ENCODE measurements around the gene TMEM225.

TMEM225 gene

DNA sequence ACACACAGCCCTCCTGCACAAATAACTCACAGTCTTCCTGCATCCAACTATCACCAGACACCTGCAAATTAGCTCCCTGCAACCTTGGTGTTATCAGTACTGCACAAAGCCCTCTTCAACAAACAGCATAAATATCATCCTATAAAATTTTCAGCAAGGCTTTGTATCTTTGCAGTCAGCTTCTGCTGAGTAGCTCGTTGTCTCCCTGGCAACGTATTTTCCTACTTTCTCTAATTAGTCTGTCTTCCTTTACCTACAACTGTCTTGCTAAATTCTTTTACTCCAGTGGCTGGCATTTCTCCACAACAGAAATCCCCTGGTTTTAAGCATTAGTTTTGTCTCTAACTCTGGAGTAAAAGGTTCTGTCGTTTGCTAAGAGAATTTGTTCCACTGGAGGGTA, 20.4 kb upstream of the TMEM225 start:
- Histone ChIP-seq H3K9ac (ENCODE audit: low read depth, low read length, poor library complexity, severe bottlenecking) (no peak overlapping the region), H3K4me3 (ENCODE audit: low read length, poor library complexity, severe bottlenecking) (no peak overlapping the region), H4K20me1 (ENCODE audit: insufficient read depth, low read length, poor library complexity, severe bottlenecking) (no peaks in the 10 kb centered on the region), H3K79me2 (ENCODE audit: insufficient read depth, low read length) (no peaks in the 10 kb centered on the region), H3K4me1 (ENCODE audit: insufficient read depth, low read length, poor library complexity, severe bottlenecking) (no peaks in the 10 kb centered on the region), H3K4me2 (ENCODE audit: low read depth, low read length, poor library complexity, severe bottlenecking) (no peak overlapping the region), H3K36me3 (ENCODE audit: insufficient read depth, low read length) (no peaks in the 10 kb centered on the region), H3K27me3 (ENCODE audit: insufficient read depth, low read length, poor library complexity, severe bottlenecking) (no peaks in the 10 kb centered on the region), H3K9me2 (replicated peaks; ENCODE audit: low read depth, low read length) (no peaks in the 10 kb centered on the region), H3K9me3 (ENCODE audit: insufficient read depth, low read depth, low read length) (no peaks in the 10 kb centered on the region), H2AFZ (ENCODE audit: low read length) (no peak overlapping the region), H3F3A (ENCODE audit: low read depth) (no peaks in the 10 kb centered on the region)
- TF ChIP-seq, protein P1, sequence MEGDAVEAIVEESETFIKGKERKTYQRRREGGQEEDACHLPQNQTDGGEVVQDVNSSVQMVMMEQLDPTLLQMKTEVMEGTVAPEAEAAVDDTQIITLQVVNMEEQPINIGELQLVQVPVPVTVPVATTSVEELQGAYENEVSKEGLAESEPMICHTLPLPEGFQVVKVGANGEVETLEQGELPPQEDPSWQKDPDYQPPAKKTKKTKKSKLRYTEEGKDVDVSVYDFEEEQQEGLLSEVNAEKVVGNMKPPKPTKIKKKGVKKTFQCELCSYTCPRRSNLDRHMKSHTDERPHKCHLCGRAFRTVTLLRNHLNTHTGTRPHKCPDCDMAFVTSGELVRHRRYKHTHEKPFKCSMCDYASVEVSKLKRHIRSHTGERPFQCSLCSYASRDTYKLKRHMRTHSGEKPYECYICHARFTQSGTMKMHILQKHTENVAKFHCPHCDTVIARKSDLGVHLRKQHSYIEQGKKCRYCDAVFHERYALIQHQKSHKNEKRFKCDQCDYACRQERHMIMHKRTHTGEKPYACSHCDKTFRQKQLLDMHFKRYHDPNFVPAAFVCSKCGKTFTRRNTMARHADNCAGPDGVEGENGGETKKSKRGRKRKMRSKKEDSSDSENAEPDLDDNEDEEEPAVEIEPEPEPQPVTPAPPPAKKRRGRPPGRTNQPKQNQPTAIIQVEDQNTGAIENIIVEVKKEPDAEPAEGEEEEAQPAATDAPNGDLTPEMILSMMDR (conservative IDR thresholded peaks at IDR 0.05; ENCODE audit: low read length): no peak
- no peak for TF ChIP-seq EZH2phosphoT487 (IDR thresholded peaks at IDR 0.05; ENCODE audit: borderline replicate concordance)

DNA sequence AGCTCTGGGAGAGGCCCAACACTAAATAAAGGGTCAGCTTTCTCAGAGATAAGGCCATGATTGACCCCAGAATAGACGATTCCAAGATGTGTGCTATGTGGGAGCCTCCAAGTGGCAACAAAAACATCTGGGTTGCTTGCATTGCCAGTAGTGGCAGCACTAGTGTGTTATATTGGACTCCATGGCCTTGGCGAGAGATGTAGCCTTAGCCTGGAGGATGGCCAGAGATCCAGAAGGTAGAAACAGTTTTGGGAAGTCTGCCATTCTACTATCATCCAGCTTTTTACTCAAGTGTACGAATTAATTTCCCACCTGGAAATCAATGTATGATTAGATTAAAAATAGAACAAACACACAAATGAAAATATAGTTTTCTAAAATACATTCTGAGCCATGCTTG, 19.5 kb upstream of the TMEM225 start:
- Histone ChIP-seq H3K4me3 (ENCODE audit: low read length, poor library complexity, severe bottlenecking) (no peak overlapping the region), H3K9ac (ENCODE audit: low read depth, low read length, poor library complexity, severe bottlenecking) (no peak overlapping the region), H3K36me3 (ENCODE audit: insufficient read depth, low read length) (no peaks in the 10 kb centered on the region), H3K79me2 (ENCODE audit: insufficient read depth, low read length) (no peaks in the 10 kb centered on the region), H3K4me2 (ENCODE audit: low read depth, low read length, poor library complexity, severe bottlenecking) (no peak overlapping the region), H4K20me1 (ENCODE audit: insufficient read depth, low read length, poor library complexity, severe bottlenecking) (no peaks in the 10 kb centered on the region), H3K27me3 (ENCODE audit: insufficient read depth, low read length, poor library complexity, severe bottlenecking) (no peaks in the 10 kb centered on the region), H3K9me2 (replicated peaks; ENCODE audit: low read depth, low read length) (no peaks in the 10 kb centered on the region), H2AFZ (ENCODE audit: low read length) (no peak overlapping the region), H3K9me3 (ENCODE audit: insufficient read depth, low read depth, low read length) (no peaks in the 10 kb centered on the region), H3F3A (ENCODE audit: low read depth) (no peaks in the 10 kb centered on the region), H3K4me1 (ENCODE audit: insufficient read depth, low read length, poor library complexity, severe bottlenecking) (no peaks in the 10 kb centered on the region)
- TF ChIP-seq EZH2phosphoT487 (IDR thresholded peaks at IDR 0.05; ENCODE audit: borderline replicate concordance): no peak
- TF ChIP-seq, protein P1 (conservative IDR thresholded peaks at IDR 0.05; ENCODE audit: low read length): no peak

DNA sequence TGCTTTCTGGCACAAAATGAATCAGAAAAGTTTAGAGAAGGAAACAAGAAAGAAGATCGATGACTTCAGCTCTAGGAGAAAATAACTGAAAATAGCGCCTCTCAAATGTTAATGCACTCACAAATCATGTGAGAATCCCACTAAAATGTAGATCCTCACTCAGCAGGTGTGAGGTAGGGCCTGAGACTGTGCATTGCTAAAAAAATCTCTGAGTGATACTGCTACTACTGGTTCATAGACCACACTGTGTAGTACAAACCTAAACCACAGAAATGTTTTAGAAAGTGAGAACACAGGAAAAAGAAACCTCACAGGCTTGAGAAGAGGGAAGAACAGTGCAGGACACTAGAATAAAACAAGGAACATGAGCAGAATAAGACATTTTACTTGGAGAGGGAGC, 18.5 kb upstream of the TMEM225 start:
- TF ChIP-seq, protein P1 (conservative IDR thresholded peaks at IDR 0.05; ENCODE audit: low read length): no peak
- no peak for TF ChIP-seq EZH2phosphoT487 (IDR thresholded peaks at IDR 0.05; ENCODE audit: borderline replicate concordance)
- H3K36me3 ChIP-seq (ENCODE audit: insufficient read depth, low read length): no peaks in the 10 kb centered on the region
- H3K9ac ChIP-seq (ENCODE audit: low read depth, low read length, poor library complexity, severe bottlenecking): no peak overlapping the region
- H3K27me3 ChIP-seq (ENCODE audit: insufficient read depth, low read length, poor library complexity, severe bottlenecking): no peaks in the 10 kb centered on the region
- no peaks in the 10 kb centered on the region for H3K79me2 ChIP-seq (ENCODE audit: insufficient read depth, low read length)
- no peaks in the 10 kb centered on the region for H3K9me3 ChIP-seq (ENCODE audit: insufficient read depth, low read depth, low read length)
- H2AFZ ChIP-seq (ENCODE audit: low read length): no peak overlapping the region
- H4K20me1 ChIP-seq (ENCODE audit: insufficient read depth, low read length, poor library complexity, severe bottlenecking): no peaks in the 10 kb centered on the region
- no peak overlapping the region for H3K4me3 ChIP-seq (ENCODE audit: low read length, poor library complexity, severe bottlenecking)
- no peaks in the 10 kb centered on the region for H3K9me2 ChIP-seq (replicated peaks; ENCODE audit: low read depth, low read length)
- H3F3A ChIP-seq (ENCODE audit: low read depth): no peaks in the 10 kb centered on the region
- no peaks in the 10 kb centered on the region for H3K4me1 ChIP-seq (ENCODE audit: insufficient read depth, low read length, poor library complexity, severe bottlenecking)
- no peak overlapping the region for H3K4me2 ChIP-seq (ENCODE audit: low read depth, low read length, poor library complexity, severe bottlenecking)

Data from Loucy (cell line).